HepG2 (cell line): ENCODE results near the gene DNAJC30. TPM values are rescaled to one million over a fixed set of nuclear protein-coding genes. Genes with fewer than 3 reads are reported as not detected.

Source experiments
- ETV6 ChIP-seq: sonication (generic); formaldehyde crosslinking; conservative IDR thresholded peaks from 2 replicates; pipeline ENCODE4 v1.4.0; 2020; ENCODE audit warnings: missing genetic modification reagents
- HCFC1 ChIP-seq: fragments of 150-350 bp; IDR thresholded peaks from 2 replicates; pipeline ENCODE4 v1.6.1; 2014; ENCODE audit warnings: low read depth, low read length
- HMG20B ChIP-seq: conservative IDR thresholded peaks from 2 replicates; pipeline ENCODE4 v1.6.1; 2016; ENCODE audit warnings: missing genetic modification reagents, missing compliant biosample characterization
- KLF11 ChIP-seq: IDR thresholded peaks from 2 replicates; pipeline ENCODE4 v1.6.1; 2016; ENCODE audit warnings: missing compliant biosample characterization
- MED13 ChIP-seq: sonication (generic); formaldehyde crosslinking; IDR thresholded peaks from 2 replicates; pipeline ENCODE4 v1.5.0; 2020; ENCODE audit warnings: missing genetic modification reagents
- NRL ChIP-seq: sonication (generic); formaldehyde crosslinking; IDR thresholded peaks from 2 replicates; pipeline ENCODE4 v1.5.0; 2020; ENCODE audit warnings: missing genetic modification reagents, mild to moderate bottlenecking, moderate library complexity, borderline replicate concordance
- ZNF468 ChIP-seq: sonication (generic); formaldehyde crosslinking; IDR thresholded peaks from 2 replicates; pipeline ENCODE4 v1.8.0; 2022; ENCODE audit warnings: mild to moderate bottlenecking, moderate library complexity, missing genetic modification reagents
- ZNF543 ChIP-seq: sonication (generic); formaldehyde crosslinking; IDR thresholded peaks from 2 replicates; pipeline ENCODE4 v1.4.0; 2020; ENCODE audit warnings: mild to moderate bottlenecking, missing genetic modification reagents
- ZNF557 ChIP-seq: sonication (generic); formaldehyde crosslinking; IDR thresholded peaks from 2 replicates; pipeline ENCODE4 v1.4.0; 2020; ENCODE audit warnings: missing genetic modification reagents
- ZNF703 ChIP-seq: sonication (generic); formaldehyde crosslinking; IDR thresholded peaks from 2 replicates; pipeline ENCODE4 v1.5.1; 2020; ENCODE audit warnings: missing genetic modification reagents, mild to moderate bottlenecking, moderate library complexity, borderline replicate concordance
- ZNF773 ChIP-seq: sonication (generic); formaldehyde crosslinking; IDR thresholded peaks from 2 replicates; pipeline ENCODE4 v1.4.0; 2020; ENCODE audit warnings: missing genetic modification reagents, borderline replicate concordance
- polyA plus RNA-seq, 8 experiments: library from polyadenylated mRNA; depleted of rRNA in 3 of 8; stranded (reverse) in 7 of 8; unstranded in 1 of 8; fragments of >200 nt; fragmentation: Illumina TruSeq in 4 of 8; extraction: Trizol in 4 of 8; gene quantifications; 2 replicates each; pipeline versions ENCODE4 v1.2.1 to v1.2.3, GENCODE V29; 2011 to 2016; ENCODE audit warnings: low read depth in 4 of 8, missing spikeins in 1 of 8, mixed read lengths in 1 of 8; ENCODE audit not compliant: insufficient read depth in 1 of 8
- total RNA-seq, 5 experiments: library from RNA; depleted of rRNA; stranded (reverse); fragments of >200 nt; fragmentation: Illumina TruSeq; extraction: Trizol; gene quantifications; 2 replicates each; pipeline ENCODE4 v1.2.3, GENCODE V29; 2016; ENCODE audit warnings: low read depth in 1 of 5
- TF ChIP-seq, protein P1 (sequence below): sonication (generic); formaldehyde crosslinking; IDR thresholded peaks from one replicate; pipeline ENCODE4 v1.5.1; 2020; ENCODE audit warnings: mild to moderate bottlenecking, missing genetic modification reagents; ENCODE audit errors: not compliant biosample characterization
- TF ChIP-seq, protein P2 (sequence below): sonication (generic); formaldehyde crosslinking; IDR thresholded peaks from 2 replicates; pipeline ENCODE4 v1.4.0; 2020; ENCODE audit warnings: mild to moderate bottlenecking, missing genetic modification reagents
- TF ChIP-seq, protein P3 (sequence below): sonication (generic); formaldehyde crosslinking; IDR thresholded peaks from 2 replicates; pipeline ENCODE4 v1.9.0; 2021; ENCODE audit warnings: missing genetic modification reagents, mild to moderate bottlenecking, borderline replicate concordance
- TF ChIP-seq, protein P4 (sequence below): IDR thresholded peaks from 2 replicates; pipeline ENCODE4 v1.6.1; 2016; ENCODE audit warnings: low read depth, control low read depth

The DNAJC30 gene
- total and polyA plus RNA-seq, 2 of the 13 experiments (the other 11 are each of a cell fraction or from before 2014, with no cell fraction given): 3.3 to 3.8 TPM

DNA sequence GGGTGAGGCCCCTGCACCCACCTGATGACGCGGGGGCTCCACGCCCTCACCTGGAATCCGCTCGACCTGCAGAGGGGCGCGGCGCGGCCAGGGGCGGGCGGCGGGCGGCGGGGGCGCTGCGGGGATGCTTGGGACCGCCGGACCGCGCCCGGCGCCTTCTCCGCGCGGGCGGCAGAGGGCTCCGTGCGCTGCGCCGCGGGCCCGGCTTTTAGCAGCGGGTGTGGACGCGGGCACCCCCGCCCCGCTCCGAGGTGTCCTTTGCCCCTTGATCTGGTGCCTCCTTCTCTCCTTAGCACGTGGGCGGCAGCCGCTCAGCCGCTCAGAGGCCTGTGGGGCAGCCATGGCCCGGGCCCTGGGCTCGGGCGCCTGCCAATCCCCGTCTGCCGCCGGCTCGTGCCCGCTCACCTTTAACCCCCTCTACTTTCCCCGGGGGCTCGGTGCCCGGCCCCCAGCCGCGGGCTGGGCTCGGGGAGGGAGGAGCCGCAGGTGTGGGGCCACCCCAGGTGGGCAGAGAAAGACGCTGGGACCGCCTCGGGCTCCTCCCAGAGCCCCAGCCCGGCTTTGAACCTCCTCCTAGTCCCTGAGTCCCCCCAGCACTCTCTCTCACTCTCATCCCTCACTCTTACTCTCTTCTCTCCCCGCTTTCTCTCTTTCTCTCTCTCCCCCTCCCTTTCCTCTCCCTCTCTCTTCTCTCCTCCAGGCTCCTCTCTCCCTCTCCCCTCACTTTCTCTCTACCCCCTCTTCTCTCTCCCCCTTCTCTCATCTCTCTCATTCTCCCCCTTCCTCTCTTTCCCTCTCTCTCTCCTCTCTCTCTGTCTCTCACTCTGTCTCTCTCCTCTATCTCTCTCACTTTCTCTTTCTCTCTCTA is 35.3 kb downstream of the DNAJC30 start (continued):
- TF ChIP-seq, protein P1, sequence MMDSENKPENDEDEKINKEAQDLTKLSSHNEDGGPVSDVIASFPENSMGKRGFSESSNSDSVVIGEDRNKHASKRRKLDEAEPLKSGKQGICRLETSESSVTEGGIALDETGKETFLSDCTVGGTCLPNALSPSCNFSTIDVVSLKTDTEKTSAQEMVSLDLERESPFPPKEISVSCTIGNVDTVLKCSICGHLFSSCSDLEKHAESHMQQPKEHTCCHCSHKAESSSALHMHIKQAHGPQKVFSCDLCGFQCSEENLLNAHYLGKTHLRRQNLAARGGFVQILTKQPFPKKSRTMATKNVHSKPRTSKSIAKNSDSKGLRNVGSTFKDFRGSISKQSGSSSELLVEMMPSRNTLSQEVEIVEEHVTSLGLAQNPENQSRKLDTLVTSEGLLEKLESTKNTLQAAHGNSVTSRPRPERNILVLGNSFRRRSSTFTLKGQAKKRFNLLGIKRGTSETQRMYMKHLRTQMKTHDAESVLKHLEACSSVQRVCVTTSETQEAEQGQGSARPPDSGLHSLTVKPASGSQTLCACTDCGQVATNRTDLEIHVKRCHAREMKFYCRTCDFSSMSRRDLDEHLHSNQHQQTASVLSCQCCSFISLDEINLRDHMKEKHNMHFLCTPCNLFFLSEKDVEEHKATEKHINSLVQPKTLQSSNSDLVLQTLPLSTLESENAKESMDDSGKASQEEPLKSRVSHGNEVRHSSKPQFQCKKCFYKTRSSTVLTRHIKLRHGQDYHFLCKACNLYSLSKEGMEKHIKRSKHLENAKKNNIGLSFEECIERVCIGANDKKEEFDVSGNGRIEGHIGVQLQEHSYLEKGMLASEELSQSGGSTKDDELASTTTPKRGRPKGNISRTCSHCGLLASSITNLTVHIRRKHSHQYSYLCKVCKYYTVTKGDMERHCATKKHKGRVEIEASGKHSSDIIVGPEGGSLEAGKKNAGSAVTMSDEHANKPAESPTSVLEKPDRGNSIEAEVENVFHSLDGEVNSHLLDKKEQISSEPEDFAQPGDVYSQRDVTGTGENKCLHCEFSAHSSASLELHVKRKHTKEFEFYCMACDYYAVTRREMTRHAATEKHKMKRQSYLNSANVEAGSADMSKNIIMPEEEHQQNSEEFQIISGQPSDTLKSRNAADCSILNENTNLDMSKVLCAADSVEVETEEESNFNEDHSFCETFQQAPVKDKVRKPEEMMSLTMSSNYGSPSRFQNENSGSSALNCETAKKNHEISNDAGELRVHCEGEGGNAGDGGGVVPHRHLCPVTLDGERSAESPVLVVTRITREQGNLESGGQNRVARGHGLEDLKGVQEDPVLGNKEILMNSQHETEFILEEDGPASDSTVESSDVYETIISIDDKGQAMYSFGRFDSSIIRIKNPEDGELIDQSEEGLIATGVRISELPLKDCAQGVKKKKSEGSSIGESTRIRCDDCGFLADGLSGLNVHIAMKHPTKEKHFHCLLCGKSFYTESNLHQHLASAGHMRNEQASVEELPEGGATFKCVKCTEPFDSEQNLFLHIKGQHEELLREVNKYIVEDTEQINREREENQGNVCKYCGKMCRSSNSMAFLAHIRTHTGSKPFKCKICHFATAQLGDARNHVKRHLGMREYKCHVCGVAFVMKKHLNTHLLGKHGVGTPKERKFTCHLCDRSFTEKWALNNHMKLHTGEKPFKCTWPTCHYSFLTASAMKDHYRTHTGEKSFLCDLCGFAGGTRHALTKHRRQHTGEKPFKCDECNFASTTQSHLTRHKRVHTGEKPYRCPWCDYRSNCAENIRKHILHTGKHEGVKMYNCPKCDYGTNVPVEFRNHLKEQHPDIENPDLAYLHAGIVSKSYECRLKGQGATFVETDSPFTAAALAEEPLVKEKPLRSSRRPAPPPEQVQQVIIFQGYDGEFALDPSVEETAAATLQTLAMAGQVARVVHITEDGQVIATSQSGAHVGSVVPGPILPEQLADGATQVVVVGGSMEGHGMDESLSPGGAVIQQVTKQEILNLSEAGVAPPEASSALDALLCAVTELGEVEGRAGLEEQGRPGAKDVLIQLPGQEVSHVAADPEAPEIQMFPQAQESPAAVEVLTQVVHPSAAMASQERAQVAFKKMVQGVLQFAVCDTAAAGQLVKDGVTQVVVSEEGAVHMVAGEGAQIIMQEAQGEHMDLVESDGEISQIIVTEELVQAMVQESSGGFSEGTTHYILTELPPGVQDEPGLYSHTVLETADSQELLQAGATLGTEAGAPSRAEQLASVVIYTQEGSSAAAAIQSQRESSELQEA (CRISPR knock-in tag): no peak
- TF ChIP-seq ZNF543 (CRISPR knock-in tag): peak; percentile 72; the same call in 1 of the 2 replicates
- TF ChIP-seq HCFC1: no peak
- TF ChIP-seq KLF11 (CRISPR knock-in tag): no peak
- TF ChIP-seq ZNF703 (CRISPR knock-in tag): no peak; the same call in 1 of the 2 replicates
- TF ChIP-seq MED13 (CRISPR knock-in tag): peak; percentile 61; the same call in 1 of the 2 replicates
- 0 out of 2 replicates have a peak, but pooled peaks have one; percentile 13 for TF ChIP-seq ETV6 (CRISPR knock-in tag)
- TF ChIP-seq, protein P2, sequence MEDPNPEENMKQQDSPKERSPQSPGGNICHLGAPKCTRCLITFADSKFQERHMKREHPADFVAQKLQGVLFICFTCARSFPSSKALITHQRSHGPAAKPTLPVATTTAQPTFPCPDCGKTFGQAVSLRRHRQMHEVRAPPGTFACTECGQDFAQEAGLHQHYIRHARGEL (CRISPR knock-in tag): no peak
- TF ChIP-seq ZNF773 (CRISPR knock-in tag): no peak; the same call in 1 of the 2 replicates
- TF ChIP-seq, protein P3, sequence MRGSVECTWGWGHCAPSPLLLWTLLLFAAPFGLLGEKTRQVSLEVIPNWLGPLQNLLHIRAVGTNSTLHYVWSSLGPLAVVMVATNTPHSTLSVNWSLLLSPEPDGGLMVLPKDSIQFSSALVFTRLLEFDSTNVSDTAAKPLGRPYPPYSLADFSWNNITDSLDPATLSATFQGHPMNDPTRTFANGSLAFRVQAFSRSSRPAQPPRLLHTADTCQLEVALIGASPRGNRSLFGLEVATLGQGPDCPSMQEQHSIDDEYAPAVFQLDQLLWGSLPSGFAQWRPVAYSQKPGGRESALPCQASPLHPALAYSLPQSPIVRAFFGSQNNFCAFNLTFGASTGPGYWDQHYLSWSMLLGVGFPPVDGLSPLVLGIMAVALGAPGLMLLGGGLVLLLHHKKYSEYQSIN: no peak
- TF ChIP-seq ZNF468 (CRISPR knock-in tag): no peak
- TF ChIP-seq HMG20B (CRISPR knock-in tag): no peak
- TF ChIP-seq NRL (CRISPR knock-in tag): no peak
- TF ChIP-seq, protein P4, sequence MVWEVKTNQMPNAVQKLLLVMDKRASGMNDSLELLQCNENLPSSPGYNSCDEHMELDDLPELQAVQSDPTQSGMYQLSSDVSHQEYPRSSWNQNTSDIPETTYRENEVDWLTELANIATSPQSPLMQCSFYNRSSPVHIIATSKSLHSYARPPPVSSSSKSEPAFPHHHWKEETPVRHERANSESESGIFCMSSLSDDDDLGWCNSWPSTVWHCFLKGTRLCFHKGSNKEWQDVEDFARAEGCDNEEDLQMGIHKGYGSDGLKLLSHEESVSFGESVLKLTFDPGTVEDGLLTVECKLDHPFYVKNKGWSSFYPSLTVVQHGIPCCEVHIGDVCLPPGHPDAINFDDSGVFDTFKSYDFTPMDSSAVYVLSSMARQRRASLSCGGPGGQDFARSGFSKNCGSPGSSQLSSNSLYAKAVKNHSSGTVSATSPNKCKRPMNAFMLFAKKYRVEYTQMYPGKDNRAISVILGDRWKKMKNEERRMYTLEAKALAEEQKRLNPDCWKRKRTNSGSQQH: no peak
- no peak for TF ChIP-seq ZNF557
